ENCODE data around the gene FZD2.

DNA sequence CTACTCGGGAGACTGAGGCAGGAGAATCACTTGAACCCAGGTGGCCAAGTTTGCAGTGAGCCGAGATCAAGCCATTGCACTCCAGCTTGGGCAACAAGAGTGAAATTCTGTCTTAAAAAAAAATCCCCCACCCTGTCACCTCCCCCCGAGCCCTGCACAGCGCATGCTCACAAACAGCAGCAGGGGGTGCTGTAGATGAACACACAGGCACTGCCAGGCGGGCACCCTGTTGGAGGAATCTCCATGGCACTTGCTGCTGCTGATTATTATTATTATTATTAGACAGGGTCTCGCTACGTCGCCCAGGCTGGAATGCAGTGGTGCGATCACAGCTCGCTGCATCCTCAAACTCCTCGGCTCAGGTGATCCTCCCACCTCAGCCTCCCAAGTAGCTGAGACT lies 24.6 kb downstream of the FZD2 start:
- no peak for TF ChIP-seq POLR2A (IDR thresholded peaks at IDR 0.05; ENCODE audit: low read depth, low read length)
- no peak for TF ChIP-seq POLR2AphosphoS5 (IDR thresholded peaks at IDR 0.05; ENCODE audit: low read depth, low read length)
- no peak for TF ChIP-seq TAF1 (IDR thresholded peaks at IDR 0.05; ENCODE audit: borderline replicate concordance, low read depth, low read length)
